Epithelial cell of esophagus (primary cell): ENCODE results near the gene FBXO38.

ENCODE experiments used
- DNase-seq: peaks from one replicate; pipeline ENCODE4 v3.0.0; 2010; ENCODE audit warnings: low read depth
- H3K4me3 ChIP-seq: 2 replicates; pipeline ENCODE4 v1.5.1; 2011; ENCODE audit warnings: mild to moderate bottlenecking, low read length, control low read depth
- TF ChIP-seq, protein P1 (sequence below): IDR thresholded peaks from 2 replicates; pipeline ENCODE4 v1.5.1; 2011; ENCODE audit warnings: low read depth, mild to moderate bottlenecking, low read length, control low read depth, inconsistent platforms; ENCODE audit not compliant: insufficient read depth; ENCODE audit errors: missing control alignments

Gene FBXO38

GRCh38 chr5:148491793-148492184 is 108.0 kb downstream of the FBXO38 start:
- TF ChIP-seq, protein P1, sequence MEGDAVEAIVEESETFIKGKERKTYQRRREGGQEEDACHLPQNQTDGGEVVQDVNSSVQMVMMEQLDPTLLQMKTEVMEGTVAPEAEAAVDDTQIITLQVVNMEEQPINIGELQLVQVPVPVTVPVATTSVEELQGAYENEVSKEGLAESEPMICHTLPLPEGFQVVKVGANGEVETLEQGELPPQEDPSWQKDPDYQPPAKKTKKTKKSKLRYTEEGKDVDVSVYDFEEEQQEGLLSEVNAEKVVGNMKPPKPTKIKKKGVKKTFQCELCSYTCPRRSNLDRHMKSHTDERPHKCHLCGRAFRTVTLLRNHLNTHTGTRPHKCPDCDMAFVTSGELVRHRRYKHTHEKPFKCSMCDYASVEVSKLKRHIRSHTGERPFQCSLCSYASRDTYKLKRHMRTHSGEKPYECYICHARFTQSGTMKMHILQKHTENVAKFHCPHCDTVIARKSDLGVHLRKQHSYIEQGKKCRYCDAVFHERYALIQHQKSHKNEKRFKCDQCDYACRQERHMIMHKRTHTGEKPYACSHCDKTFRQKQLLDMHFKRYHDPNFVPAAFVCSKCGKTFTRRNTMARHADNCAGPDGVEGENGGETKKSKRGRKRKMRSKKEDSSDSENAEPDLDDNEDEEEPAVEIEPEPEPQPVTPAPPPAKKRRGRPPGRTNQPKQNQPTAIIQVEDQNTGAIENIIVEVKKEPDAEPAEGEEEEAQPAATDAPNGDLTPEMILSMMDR, result no peak
- no peak for DNase-seq

DNA sequence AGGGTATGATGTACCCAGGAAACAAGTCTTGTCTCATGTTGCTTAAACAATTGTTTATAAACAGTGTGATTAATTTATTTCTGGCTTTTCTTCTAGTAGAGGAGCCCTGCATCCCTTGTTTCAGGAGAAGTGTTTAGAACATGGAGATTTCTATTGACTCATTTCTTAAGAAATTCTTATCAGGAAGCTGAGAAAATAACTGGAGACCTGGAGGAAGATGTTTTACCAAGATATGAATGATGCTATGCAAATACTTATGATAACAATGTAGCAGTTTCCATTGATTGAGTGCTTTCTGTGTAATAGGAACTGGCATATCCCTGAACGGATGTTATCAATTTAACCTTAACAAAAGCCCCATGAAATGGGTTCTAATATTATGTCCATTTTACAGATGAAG is 108.6 kb downstream of the FBXO38 start:
- no peak for DNase-seq
- TF ChIP-seq, protein P1, result no peak
- no peak overlapping the region for H3K4me3 ChIP-seq

More at GRCh38 chr5:148491793-148492184, 108.0 kb downstream of the FBXO38 start:
- H3K4me3 ChIP-seq, result no peak overlapping the region
